Measurements from ENCODE around the gene NBPF6. TPM values are rescaled to one million over a fixed set of nuclear protein-coding genes. Genes with fewer than 3 reads are reported as not detected.

Gene NBPF6
- total RNA-seq, 3 donors from 2014 or later (not counting 1 experiment from before 2014, with no cell fraction given): not detected

- Mint-ChIP-seq H3K9me3 (no peaks in the 10 kb centered on the region), H3K4me3 (no peak overlapping the region), H3K27me3 (ENCODE audit: low read depth in 2 of 2) (peaks cover 19 to 21% of the 10 kb centered on the region in 2 donors), H3K4me1 (no peaks in the 10 kb centered on the region), H3K27ac (no peak overlapping the region), H3K36me3 (no peaks in the 10 kb centered on the region)
- H3K36me3 ChIP-seq (ENCODE audit: control insufficient read depth, insufficient read depth, low read length): no peaks in the 10 kb centered on the region
- peaks cover 9% of the 10 kb centered on the region for H3K27me3 ChIP-seq (ENCODE audit: control insufficient read depth, insufficient read depth, low read length)
- DNase-seq (no peak), ATAC-seq (no peak)
- no peak for TF ChIP-seq CTCF (IDR thresholded peaks at IDR 0.05)
- H3K27ac ChIP-seq (ENCODE audit: low read length): no peak overlapping the region
- peaks cover 7% of the 10 kb centered on the region for H3K4me1 ChIP-seq (ENCODE audit: control insufficient read depth, insufficient read depth, low read length)
- intact Hi-C loops (cut with micrococcal nuclease): no loop called here
- 87% methylated on average over 2 of the region's 2 CpGs for WGBS (ENCODE audit: insufficient coverage)
- H3K9me3 ChIP-seq (ENCODE audit: control insufficient read depth, insufficient read depth, low read length): no peaks in the 10 kb centered on the region
- no peak overlapping the region for H3K4me3 ChIP-seq (ENCODE audit: low read length)
Observed at GRCh38 chr1:108502138-108502537, 52.0 kb downstream of the NBPF6 start.

GRCh38 chr1:108502624-108503023, 52.5 kb downstream of the NBPF6 start:
- H3K4me1 Mint-ChIP-seq: no peaks in the 10 kb centered on the region

GRCh38 chr1:108503062-108503733, 53.1 kb downstream of the NBPF6 start:
- Mint-ChIP-seq H3K4me1 (no peaks in the 10 kb centered on the region), H3K4me3 (no peak overlapping the region), H3K27me3 (ENCODE audit: low read depth in 2 of 2) (peaks cover 19 to 21% of the 10 kb centered on the region in 2 donors), H3K9me3 (no peaks in the 10 kb centered on the region), H3K36me3 (no peaks in the 10 kb centered on the region), H3K27ac (no peak overlapping the region)
- Histone ChIP-seq H3K27me3 (ENCODE audit: control insufficient read depth, insufficient read depth, low read length) (peaks cover 9% of the 10 kb centered on the region), H3K4me3 (ENCODE audit: low read length) (no peak overlapping the region), H3K4me1 (ENCODE audit: control insufficient read depth, insufficient read depth, low read length) (peaks cover 7% of the 10 kb centered on the region), H3K36me3 (ENCODE audit: control insufficient read depth, insufficient read depth, low read length) (no peaks in the 10 kb centered on the region), H3K9me3 (ENCODE audit: control insufficient read depth, insufficient read depth, low read length) (no peaks in the 10 kb centered on the region), H3K27ac (ENCODE audit: low read length) (no peak overlapping the region)
- ATAC-seq: no peak
- 95% methylated on average over 4 of the region's 5 CpGs for WGBS (ENCODE audit: insufficient coverage)
- DNase-seq: no peak
- TF ChIP-seq CTCF (IDR thresholded peaks at IDR 0.05): no peak
- intact Hi-C loops (cut with micrococcal nuclease): no loop called here

More at GRCh38 chr1:108502624-108503023, 52.5 kb downstream of the NBPF6 start:
- H3K9me3 Mint-ChIP-seq: no peaks in the 10 kb centered on the region
- no peaks in the 10 kb centered on the region for H3K36me3 Mint-ChIP-seq
- no peak for ATAC-seq
- no peak overlapping the region for H3K4me3 Mint-ChIP-seq
- no peak overlapping the region for H3K27ac Mint-ChIP-seq
- no peak overlapping the region for H3K4me3 ChIP-seq (ENCODE audit: low read length)
- DNase-seq: no peak
- peaks cover 9% of the 10 kb centered on the region for H3K27me3 ChIP-seq (ENCODE audit: control insufficient read depth, insufficient read depth, low read length)
- H3K36me3 ChIP-seq (ENCODE audit: control insufficient read depth, insufficient read depth, low read length): no peaks in the 10 kb centered on the region
- WGBS (ENCODE audit: insufficient coverage): 94% methylated on average over 2 of the region's 2 CpGs
- H3K4me1 ChIP-seq (ENCODE audit: control insufficient read depth, insufficient read depth, low read length): peaks cover 7% of the 10 kb centered on the region
- intact Hi-C loops (cut with micrococcal nuclease): no loop called here
- no peak for TF ChIP-seq CTCF (IDR thresholded peaks at IDR 0.05)
- no peak overlapping the region for H3K27ac ChIP-seq (ENCODE audit: low read length)
- peaks cover 19 to 21% of the 10 kb centered on the region in 2 donors for H3K27me3 Mint-ChIP-seq (ENCODE audit: low read depth in 2 of 2)
- no peaks in the 10 kb centered on the region for H3K9me3 ChIP-seq (ENCODE audit: control insufficient read depth, insufficient read depth, low read length)

- intact Hi-C loops (cut with micrococcal nuclease): no loop called here
- 42% methylated on average over 1 of the region's 1 CpG for WGBS (ENCODE audit: insufficient coverage)
- H3K4me3 Mint-ChIP-seq: no peak overlapping the region
- H3K9me3 Mint-ChIP-seq: no peaks in the 10 kb centered on the region
- H3K36me3 Mint-ChIP-seq: no peaks in the 10 kb centered on the region
- H3K27ac ChIP-seq (ENCODE audit: low read length): no peak overlapping the region
- ATAC-seq: peak; percentile 36 to 60 (median 52)
- H3K4me1 ChIP-seq (ENCODE audit: control insufficient read depth, insufficient read depth, low read length): peaks cover 7% of the 10 kb centered on the region
- H3K27me3 ChIP-seq (ENCODE audit: control insufficient read depth, insufficient read depth, low read length): peaks cover 9% of the 10 kb centered on the region
- H3K4me1 Mint-ChIP-seq: no peaks in the 10 kb centered on the region
- DNase-seq: no peak
- H3K9me3 ChIP-seq (ENCODE audit: control insufficient read depth, insufficient read depth, low read length): no peaks in the 10 kb centered on the region
- H3K27ac Mint-ChIP-seq: no peak overlapping the region
- H3K4me3 ChIP-seq (ENCODE audit: low read length): no peak overlapping the region
- TF ChIP-seq CTCF (IDR thresholded peaks at IDR 0.05): no peak
- H3K27me3 Mint-ChIP-seq (ENCODE audit: low read depth in 2 of 2): peaks cover 13 to 16% of the 10 kb centered on the region in 2 donors
- H3K36me3 ChIP-seq (ENCODE audit: control insufficient read depth, insufficient read depth, low read length): no peaks in the 10 kb centered on the region
Observed at GRCh38 chr1:108504447-108504846, 54.3 kb downstream of the NBPF6 start.

All from natural killer cell (primary cell).